ENCODE measurements around the gene ZNF701. TPM values are rescaled to one million over a fixed set of nuclear protein-coding genes. Genes with fewer than 3 reads are reported as not detected.
"Not testable (repeated sequence)": the region's sequence is repeated elsewhere in the genome, so short reads cannot be mapped to it uniquely, and the experiment has no call there.

The ZNF701 gene
- total RNA-seq, 1 experiment from 2014 or later = 9.0 TPM

GRCh38 chr19:52557231-52557995 lies 12.7 kb upstream of the ZNF701 start (continued):
- TF ChIP-seq CTCF (IDR thresholded peaks at IDR 0.05 in 2 of 3, conservative IDR thresholded peaks at IDR 0.05 in 1 of 3; ENCODE audit: borderline replicate concordance in 1 of 3, insufficient read depth in 1 of 3, low read depth in 2 of 3, low read length in 2 of 3) = no peak
- no peak for TF ChIP-seq SIN3A (IDR thresholded peaks at IDR 0.05; ENCODE audit: low read depth)
- TF ChIP-seq TCF7L2 (IDR thresholded peaks at IDR 0.05; ENCODE audit: borderline replicate concordance, extremely low read depth, insufficient read depth, insufficient read length) = no peak
- no peak for TF ChIP-seq CEBPB (IDR thresholded peaks at IDR 0.05; ENCODE audit: low read depth)
- TF ChIP-seq POLR2AphosphoS5 (IDR thresholded peaks at IDR 0.05; ENCODE audit: low read depth, low read length) = no peak
- TF ChIP-seq EGR1 (IDR thresholded peaks at IDR 0.05; ENCODE audit: low read depth) = no peak
- TF ChIP-seq EZH2phosphoT487 (IDR thresholded peaks at IDR 0.05; ENCODE audit: borderline replicate concordance) = no peak
- TF ChIP-seq JUND (IDR thresholded peaks at IDR 0.05) = no peak

GRCh38 chr19:52558732-52559445 lies 11.2 kb upstream of the ZNF701 start:
- H3K27ac ChIP-seq (ENCODE audit: low read depth, low read length); CTCF ChIA-PET; ATAC-seq; H3K27me3 ChIP-seq (ENCODE audit: insufficient read depth, low read length); intact Hi-C loops (cut with micrococcal nuclease); H3K4me2 ChIP-seq (ENCODE audit: low read length); H3K4me1 ChIP-seq (ENCODE audit: control insufficient read depth in 1 of 2, insufficient read depth in 2 of 2, low read length in 2 of 2); H2AFZ ChIP-seq (ENCODE audit: low read depth, low read length, poor library complexity, severe bottlenecking); H3K4me3 ChIP-seq (replicated peaks in 1 of 2; ENCODE audit: low read depth in 1 of 2, low read length in 2 of 2); H3K79me2 ChIP-seq (ENCODE audit: insufficient read depth, low read length); H4K20me1 ChIP-seq (ENCODE audit: insufficient read depth); BruUV-seq (replicated peaks); H3K9me2 ChIP-seq (ENCODE audit: insufficient read depth); H3K9ac ChIP-seq (ENCODE audit: low read length); RAD21 ChIA-PET (ENCODE audit: low non-redundant PET in 1 of 2, low total read pairs in 2 of 2, uncharacterized antibody in 2 of 2, unreplicated experiment in 2 of 2); POLR2A ChIA-PET; DNase-seq (ENCODE audit: low read depth, low spot score): not testable (repeated sequence)
- H3K36me3 ChIP-seq (ENCODE audit: control insufficient read depth in 1 of 2, insufficient read depth in 2 of 2, low read length in 2 of 2) = peaks cover 0 to 19% of the 10 kb centered on the region in 2 experiments; a peak in 2 of 4 replicates
- H3K9me3 ChIP-seq (ENCODE audit: control insufficient read depth in 1 of 2, insufficient read depth in 1 of 2, low read depth in 1 of 2, low read length in 2 of 2) = peaks cover 21 to 47% of the 10 kb centered on the region in 2 experiments

- H4K20me1 ChIP-seq (ENCODE audit: insufficient read depth); DNase-seq (ENCODE audit: low read depth, low spot score); BruUV-seq (replicated peaks); H3K4me3 ChIP-seq (replicated peaks in 1 of 2; ENCODE audit: low read depth in 1 of 2, low read length in 2 of 2); H3K79me2 ChIP-seq (ENCODE audit: insufficient read depth, low read length); POLR2A ChIA-PET; H3K36me3 ChIP-seq (ENCODE audit: control insufficient read depth in 1 of 2, insufficient read depth in 2 of 2, low read length in 2 of 2); H3K9ac ChIP-seq (ENCODE audit: low read length); CTCF ChIA-PET; ATAC-seq; H3K27me3 ChIP-seq (ENCODE audit: insufficient read depth, low read length); H3K27ac ChIP-seq (ENCODE audit: low read depth, low read length); H3K9me2 ChIP-seq (ENCODE audit: insufficient read depth); H3K4me1 ChIP-seq (ENCODE audit: control insufficient read depth in 1 of 2, insufficient read depth in 2 of 2, low read length in 2 of 2); RAD21 ChIA-PET (ENCODE audit: low non-redundant PET in 1 of 2, low total read pairs in 2 of 2, uncharacterized antibody in 2 of 2, unreplicated experiment in 2 of 2); intact Hi-C loops (cut with micrococcal nuclease); H3K4me2 ChIP-seq (ENCODE audit: low read length); H2AFZ ChIP-seq (ENCODE audit: low read depth, low read length, poor library complexity, severe bottlenecking): not testable (repeated sequence)
- peaks cover 6 to 41% of the 10 kb centered on the region in 2 experiments; a peak in 3 of 4 replicates for H3K9me3 ChIP-seq (ENCODE audit: control insufficient read depth in 1 of 2, insufficient read depth in 1 of 2, low read depth in 1 of 2, low read length in 2 of 2)
Measured at GRCh38 chr19:52561611-52562010, 8.5 kb upstream of the ZNF701 start.
